Endothelial cell of hepatic sinusoid (primary cell): ENCODE results near the gene CLDN5.
"Not testable (repeated sequence)": the region's sequence is repeated elsewhere in the genome, so short reads cannot be mapped to it uniquely, and the experiment has no call there.

ENCODE experiments used
- in situ Hi-C: cut with HindIII; loops from 2 replicates; pipeline ENCODE4 v1.10.0; 2017; ENCODE audit warnings: low sequenced_read_pairs

Gene CLDN5

DNA sequence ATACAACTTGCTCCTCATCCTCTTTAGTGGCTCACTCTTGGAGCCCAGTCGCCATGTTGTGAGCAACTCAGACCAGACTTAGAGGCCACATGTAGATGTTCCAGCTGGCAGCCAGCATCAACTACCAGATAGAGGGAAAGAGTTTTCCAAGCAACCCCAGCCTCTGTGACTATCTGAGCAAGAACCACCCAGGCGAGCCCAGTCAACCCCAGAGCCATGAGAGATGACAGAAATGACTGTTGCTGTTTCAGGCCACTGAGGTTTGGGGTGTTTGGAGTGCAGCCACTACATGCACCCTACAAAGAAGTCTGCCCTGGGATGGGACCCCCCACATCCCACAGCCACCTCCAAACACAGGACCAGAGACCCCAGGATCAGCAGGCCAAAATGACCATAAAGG is 24.8 kb upstream of the CLDN5 start:
- in situ Hi-C loops: no loop called here

DNA sequence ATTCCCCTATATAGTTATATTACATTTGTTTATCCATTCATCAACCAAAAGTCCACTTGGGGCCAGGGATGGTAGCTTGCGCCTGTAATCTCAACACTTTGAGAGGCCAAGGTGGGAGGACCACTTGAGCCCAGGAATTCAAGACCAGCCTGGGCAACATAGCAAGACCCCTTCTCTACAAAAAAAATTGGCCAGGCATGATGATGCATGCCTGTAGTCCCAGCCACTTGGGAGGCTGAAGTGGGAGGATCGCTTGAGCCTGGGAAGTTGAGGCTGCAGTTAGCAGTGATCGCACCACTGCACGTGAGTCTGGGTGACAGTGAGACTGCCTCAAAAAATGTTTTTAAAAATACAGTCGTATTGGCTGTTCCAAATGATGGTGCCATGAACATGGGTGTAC is 24.2 kb upstream of the CLDN5 start:
- in situ Hi-C loops: not testable (repeated sequence)

DNA sequence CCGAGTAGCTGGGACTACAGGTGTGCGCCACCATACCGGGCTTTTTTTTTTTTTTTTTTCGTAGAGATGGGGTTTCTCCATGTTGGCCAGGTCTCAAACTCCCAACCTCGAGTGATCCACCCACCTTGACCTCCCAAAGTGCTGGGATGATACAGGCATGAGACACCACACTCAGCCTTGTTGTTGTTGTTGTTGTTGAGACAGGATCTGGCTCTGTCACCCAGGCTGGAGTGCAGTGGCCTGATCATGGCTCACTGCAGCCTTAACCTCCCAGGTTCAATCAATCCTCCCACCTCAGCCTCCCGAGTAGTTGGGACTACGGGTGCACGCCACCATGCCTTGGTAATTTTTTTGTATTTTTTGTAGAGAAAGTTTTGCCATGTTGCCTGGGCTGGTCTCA is 23.4 kb upstream of the CLDN5 start:
- in situ Hi-C loops: no loop called here

DNA sequence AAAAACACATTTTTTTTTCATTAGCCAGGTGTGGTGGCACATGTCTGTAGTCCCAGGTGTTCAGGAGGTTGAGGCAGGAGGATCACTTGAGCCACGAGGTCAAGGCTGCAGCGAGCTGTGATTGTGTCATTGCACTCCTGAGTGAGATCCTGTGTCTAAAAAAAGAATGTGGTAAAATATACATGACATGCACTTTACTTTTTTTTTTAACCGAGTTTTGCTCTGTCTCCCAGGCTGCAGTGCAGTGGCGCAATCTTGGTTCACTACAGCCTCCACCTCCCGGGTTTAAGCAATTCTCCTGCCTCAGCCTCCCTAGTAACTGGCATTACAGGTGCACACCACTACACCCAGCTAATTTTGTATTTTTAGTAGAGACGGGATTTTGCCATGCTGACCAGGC is 22.5 kb upstream of the CLDN5 start:
- in situ Hi-C loops: no loop called here

DNA sequence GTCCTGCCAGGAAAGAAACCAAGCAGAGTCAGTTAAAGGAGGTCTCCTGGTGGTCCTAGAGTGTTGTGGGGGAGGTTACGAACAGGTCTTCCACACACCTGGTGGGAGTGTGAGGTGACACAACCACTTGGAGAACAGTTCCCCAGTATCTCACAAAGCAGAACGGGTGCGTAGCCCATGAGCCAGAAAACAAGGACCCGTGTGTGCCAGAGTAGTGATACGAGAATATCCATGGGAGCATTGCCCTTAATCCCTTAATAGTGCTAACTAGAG is 21.7 kb upstream of the CLDN5 start:
- in situ Hi-C loops: no loop called here

DNA sequence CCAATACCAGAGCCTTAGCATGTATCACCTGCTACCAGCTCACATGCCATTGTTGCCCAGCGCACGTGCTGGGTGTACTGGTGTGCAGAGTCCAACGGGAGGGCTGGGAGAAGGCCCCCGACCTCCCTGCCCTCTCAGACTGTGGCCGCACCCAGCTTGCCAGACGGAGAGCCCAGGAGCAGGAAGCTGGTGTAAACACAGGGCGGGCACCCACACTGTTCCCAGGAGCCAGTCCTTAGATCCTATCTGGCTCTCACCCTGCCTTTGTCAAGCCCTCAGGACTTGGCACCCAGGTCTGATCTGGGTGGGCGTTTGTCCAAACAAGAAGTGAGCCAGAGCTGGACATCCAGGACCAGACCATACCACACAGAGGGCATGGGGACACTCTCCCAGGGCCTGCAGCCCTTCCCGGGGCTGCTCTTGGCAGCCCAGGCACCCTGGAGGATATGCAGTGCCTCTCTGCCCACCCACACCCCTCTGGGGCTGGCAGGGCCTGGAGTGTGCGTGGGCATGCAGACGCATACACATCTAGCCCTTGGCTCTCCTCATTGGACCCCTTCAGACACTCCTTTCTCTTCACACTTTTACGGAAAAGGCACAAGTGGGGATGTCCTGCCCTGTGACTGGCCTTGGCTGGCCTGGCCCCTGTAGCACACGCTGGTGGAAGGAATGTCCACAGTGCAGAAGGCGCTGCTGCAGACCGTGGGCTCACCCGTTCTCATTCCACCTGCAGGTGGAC is 19.9 kb upstream of the CLDN5 start:
- in situ Hi-C loops: no loop called here

DNA sequence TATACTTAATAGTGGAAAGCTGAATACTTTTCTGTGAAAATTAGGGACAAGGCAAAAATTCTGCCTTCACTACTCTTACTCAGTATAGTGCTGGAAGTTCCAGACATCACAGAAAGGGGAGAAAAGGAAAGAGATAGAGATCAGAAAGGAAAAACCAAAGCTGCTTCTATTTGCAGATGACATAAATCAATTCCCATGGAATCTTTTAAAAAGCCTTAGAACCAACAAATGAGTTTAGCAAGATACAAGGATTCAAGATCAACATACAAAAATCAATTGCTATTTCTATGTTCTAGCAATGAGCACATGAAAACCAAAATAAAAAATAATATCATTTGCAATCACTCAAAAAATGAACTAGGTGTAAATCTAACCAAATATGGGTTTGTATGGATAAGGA is 16.2 kb upstream of the CLDN5 start:
- in situ Hi-C loops: no loop called here

DNA sequence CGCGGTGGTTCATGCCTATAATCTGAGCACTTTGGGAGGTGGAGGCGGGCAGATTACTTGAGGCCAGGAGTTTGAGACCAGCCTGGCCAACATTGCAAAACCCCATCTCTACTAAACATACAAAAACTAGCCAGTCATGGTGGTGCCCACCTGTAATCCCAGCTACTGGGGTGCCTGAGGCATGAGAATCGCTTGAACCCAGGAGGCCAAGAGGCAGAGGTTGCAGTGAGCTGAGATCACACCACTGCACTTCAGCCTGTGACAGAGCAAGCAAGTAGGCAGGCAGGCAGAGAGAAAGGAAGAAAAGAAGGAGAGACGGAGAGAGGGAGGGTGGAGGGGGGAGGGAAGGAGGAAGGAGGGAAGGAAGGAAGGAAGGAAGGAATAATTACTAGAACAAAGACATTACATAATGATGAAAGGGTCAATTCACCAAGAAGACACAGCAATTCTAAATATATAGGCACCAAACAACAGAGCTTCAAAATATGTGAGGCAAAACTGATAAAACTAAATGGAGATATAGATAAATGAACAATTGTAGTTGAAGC is 13.8 kb upstream of the CLDN5 start:
- in situ Hi-C loops: no loop called here

DNA sequence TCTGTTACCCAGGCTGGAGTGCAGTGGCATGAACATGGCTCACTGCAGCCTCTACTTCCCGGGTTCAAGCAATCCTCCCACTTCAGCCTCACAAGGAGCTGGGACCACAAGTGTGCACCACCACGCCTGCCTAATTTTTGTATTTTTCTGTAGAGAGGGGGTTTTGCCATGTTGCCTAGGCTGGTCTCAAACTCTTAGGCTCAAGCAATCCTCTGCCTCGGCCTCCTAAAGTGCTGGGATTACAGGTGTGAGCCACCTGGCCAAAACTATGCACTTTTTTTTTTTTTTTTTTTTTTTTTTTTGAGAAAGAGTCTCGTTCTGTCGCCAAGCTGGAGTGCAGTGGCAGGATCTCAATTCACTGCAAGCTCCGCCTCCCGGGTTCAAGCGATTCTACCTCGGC is 12.4 kb upstream of the CLDN5 start:
- in situ Hi-C loops: no loop called here

DNA sequence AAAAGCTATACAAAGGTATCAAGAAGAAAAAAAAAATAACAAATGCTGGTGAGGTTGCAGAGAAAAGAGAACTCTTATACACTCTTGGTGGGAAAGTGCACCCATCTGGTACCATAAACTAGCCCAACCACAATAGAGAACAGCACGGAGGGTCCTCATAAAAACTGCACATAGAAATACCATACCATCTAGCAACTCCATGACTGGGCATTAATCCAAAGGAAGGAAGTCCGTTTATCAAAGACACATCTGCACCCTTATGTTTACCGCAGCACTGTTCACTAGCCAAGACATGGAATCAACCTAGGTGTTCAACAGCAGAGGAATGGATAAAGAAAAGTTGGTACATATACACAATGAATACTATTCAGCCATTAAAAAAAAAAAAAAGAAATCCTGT is 10.8 kb upstream of the CLDN5 start:
- in situ Hi-C loops: no loop called here

DNA sequence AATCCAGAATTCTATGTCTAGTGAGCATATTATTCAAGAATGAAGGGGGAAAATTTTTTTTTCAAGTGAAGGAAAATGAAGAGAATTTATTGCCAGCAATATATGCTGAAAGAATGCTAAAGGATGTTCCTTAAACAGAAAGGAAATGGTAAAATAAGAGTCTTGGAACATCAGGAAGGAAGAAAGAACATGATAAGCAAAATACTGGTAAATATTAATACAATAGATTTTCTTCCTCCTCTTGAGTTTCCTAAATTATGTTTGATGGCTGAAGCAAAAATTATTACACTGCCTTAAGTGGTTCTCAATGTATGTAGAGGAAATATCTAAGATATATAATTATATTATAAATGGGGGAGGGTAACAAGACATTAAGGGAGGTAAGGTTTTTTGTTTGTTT is 9.6 kb upstream of the CLDN5 start:
- in situ Hi-C loops: no loop called here

DNA sequence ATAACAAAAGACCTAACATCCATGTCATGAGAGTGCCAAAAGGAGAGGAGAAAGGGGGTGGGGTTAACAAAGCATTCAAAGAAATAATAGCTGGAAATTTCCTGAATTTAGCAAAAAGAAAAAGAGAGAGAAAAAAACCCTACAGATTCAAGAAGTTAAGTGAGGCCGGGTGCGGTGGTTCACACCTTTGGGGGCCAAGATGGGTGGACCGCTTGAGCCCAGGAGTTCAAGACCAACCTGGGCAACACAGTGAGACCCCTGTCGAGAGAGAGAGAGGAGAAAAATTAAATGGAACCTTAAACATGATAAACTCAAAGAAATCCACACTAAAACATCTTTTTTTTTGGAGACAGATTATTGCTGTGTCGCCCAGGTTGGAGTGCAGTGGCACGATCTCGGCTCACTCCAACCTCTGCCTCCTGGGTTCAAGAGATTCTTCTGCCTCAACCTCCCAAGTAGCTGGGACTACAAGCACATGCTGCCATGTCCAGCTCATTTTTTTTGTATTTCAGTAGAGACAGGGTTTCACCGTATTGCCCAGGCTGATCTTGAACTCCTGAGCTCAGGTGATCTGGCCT is 8.9 kb upstream of the CLDN5 start:
- in situ Hi-C loops: no loop called here

DNA sequence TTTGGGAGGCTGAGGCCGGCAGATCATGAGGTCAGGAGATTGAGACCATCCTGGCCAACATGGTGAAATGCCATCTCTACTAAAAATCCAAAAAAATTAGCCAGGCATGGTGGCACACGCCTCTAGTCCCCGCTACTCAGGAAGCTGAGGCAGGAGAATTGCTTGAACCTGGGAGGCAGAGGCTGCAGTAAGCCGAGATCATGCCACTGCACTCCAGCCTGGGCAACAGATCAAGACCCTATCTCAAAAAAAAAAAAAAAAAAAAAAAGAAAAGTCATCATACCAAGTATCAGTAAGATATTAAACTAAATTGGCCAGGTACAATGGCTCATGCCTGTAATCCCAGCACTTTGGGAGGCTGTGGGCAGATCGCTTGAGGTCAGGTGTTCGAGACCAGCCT is 7.1 kb upstream of the CLDN5 start:
- in situ Hi-C loops: not testable (repeated sequence)

DNA sequence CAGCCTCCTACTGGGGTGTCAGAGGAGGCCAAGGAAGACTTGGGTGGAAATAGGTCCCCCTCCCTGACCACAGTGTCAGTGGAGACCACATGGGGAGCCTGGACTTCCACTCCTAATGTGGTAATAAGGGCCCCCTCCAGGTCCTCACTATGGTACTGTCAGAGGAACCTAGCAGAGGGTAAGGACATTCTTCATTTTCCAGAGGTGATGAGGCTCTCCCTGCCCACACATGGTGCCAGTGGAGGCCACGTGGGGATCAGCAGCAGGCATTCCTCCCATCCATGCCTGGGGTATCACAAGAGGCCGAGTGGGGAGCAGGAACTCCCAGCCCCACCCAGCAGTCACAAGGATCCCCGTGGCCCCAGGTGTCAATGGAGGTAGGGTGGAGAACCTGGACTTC is 6.5 kb upstream of the CLDN5 start:
- in situ Hi-C loops: no loop called here

DNA sequence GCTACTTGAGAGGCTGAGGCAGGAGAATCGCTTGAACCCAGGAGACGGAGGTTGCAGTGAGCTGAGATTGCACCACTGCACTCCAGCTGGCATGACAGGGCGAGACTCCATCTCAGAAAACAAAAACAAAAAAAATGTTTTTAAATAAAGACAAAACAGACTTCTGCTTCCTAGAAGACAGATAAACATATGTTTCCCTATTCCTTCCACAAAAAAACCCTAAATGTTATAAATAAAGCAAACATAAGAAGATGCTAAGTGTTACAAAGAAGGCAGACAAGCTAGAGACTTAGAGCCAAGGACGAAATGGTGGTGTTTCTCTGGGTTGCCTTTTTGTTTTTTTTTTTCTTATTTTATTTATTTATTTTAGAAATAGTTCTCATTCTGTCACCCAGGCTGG is 5.6 kb upstream of the CLDN5 start:
- in situ Hi-C loops: no loop called here

DNA sequence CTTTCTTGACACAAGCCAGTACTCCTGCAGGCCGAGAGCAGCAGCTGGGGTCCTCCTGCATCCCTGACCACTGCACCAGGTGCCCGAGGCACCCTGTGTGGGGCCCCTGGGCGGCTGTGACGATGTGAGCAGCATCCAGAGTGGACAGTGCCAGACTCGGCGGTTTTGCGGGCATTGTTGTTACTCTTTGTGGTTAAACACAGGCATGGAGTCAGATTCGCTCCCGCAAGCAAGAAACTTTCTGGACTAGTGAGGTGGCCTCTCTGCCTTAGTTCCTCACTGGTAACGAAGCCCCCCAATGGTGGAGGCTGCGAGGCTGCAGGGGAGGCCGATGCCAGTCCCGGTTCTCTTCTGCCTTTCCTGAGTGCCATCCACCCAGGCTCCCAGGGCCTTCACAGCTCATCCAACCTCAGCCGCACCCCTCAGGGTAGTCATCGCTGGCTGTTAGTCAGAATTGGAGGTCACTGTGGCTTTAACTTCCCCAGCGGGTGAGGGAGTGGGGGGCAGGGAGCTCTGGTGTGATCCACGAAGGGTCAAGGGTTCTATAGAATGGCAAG is 3.7 kb upstream of the CLDN5 start:
- in situ Hi-C loops: no loop called here

DNA sequence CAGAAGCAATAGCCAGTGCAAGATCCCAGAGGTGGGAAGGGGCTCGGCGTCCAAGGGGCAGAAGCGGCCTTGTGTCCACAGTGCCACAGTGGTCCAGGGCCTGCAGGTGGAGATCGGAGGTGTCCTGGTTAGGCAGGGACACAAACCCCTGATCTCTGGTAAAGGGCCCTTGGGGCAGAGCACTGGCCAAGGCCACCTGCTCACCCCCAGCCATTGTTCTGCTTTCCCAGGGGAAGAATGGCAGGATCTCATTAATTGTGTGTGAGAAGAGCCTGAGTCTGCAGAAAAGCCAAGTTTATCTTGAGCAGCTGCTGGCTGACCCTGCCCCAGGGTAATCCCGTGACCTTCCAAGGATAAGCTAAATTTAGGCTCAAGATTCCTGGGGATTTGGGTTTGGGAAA is 3.1 kb upstream of the CLDN5 start:
- in situ Hi-C loops: no loop called here

DNA sequence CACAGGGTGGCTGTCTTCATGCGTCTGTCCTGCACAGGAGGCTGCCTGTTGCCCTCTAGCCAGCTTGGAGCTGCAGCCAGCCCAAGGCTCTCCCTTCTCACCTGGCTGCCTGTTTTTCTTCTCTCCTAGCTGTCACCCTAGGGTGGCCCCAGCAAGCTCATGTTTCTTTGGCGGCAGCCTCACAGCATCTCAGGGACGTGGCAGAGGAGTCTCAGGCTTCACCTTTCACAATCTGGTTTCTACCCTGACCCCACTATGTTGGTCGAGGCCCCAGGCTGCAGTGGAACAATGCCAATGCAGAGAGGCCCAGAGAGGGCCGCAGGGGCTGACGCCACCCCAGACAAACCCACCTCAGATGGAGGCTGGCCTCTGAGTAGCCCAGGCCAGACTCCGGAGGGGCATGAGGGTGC is 2.5 kb upstream of the CLDN5 start:
- in situ Hi-C loops: no loop called here

DNA sequence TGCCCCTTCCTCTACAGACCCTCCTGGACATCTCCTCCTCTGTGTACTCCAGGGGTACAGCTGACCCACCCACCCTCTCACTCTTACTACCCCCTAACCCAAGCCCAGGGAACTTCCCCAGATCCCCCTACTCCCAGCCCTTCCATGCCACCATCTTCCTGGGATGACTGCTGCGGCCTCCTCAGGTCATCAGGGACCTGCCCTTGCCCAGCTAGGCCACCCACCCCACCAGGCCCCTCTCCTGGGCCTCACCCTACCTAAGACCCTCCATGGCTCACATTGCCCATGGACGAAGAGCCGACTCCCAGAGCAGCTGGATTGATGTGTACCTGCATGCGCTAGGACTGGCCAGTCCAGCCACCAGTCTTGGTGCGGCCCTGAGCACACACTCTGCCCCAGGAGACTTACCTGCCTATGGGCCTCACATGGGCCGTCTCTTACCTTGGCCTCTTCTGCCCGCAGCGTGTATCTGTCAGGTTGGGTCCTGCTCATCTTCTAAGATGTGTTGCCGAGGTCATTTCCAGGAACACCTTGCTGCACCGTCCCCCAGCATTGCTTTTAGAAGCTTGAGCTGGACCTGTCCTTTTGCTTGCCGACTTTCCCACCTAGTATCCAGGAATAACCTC is 2.0 kb upstream of the CLDN5 start:
- in situ Hi-C loops: no loop called here

DNA sequence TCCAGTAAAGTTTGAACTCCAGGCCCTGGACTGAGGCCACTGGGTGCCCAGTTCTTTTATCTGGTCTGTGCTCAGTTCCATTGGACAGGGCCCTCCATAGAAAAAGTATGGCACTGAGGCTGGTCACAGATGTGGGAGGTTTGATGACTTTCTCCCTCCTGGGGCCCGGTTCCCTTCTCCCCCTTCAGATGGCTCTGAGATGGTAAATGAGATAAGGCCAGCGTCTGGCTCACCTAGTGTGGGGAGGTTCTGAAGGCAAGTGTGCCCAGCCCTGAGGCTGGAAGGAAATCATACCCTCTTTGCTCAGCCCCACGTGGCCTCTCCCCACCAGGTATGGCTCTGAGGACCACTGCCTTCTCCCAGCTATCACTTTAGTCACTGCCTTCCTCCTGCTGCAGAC is 1.5 kb upstream of the CLDN5 start:
- in situ Hi-C loops: no loop called here

DNA sequence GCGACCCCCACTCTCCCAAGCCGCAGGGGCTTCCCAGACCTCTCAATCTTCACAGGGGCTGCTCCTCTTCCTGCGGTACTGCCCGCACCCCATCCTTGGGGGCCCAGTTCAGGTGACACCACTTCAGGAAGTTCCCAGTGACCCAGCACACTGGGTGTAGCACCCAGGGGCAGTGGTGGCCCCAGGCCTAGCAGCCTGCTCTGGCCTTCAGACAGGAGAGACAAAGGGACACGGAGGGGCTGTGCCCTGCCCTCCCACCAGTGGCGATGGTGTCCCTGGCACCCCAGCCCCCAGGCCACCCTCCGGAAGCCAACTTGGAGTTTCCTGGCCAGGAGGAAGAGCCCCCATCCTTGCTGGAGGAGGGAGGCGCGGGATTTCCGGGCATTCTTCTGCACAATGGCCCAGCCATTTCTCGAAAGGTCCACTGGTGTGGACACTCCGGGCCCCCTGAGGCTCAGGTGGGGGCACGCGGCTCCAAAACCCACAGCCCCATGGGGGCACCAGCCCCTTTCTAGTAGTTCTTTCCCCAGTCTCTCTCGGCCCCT is 978 bp upstream of the CLDN5 start:
- in situ Hi-C loops: no loop called here
